CD8-positive, alpha-beta memory T cell (primary cell): ENCODE measurements around the gene LCLAT1. TPM values are rescaled to one million over a fixed set of nuclear protein-coding genes. Genes with fewer than 3 reads are reported as not detected.

Experiments used
- CTCF ChIA-PET: fragments of 350-600 bp; sonication (Branson Sonifier 250); formaldehyde crosslinking; loops from one replicate; lab custom pipeline; 2021; ENCODE audit warnings: antibody characterized with exemption; lab: Charles Lee
- POLR2A ChIA-PET: fragments of 350-600 bp; sonication (Branson Sonifier 250); formaldehyde crosslinking; loops from one replicate; lab custom pipeline; 2021; ENCODE audit warnings: antibody characterized with exemption; lab: Charles Lee
- DNase-seq, 5 donors: peaks; one replicate each; pipeline versions ENCODE4 v3.0.0 to v3.0.0-alpha.2; 2020 to 2022; ENCODE audit warnings: mixed read lengths in 1 of 5
- H3K27ac ChIP-seq: one replicate; pipeline ENCODE4 v1.7.0; 2013; ENCODE audit warnings: low read depth, mild to moderate bottlenecking, low read length, moderate library complexity
- H3K27me3 ChIP-seq: 2 replicates; pipeline ENCODE4 v1.7.0; 2013; ENCODE audit warnings: low read length, mild to moderate bottlenecking; ENCODE audit not compliant: insufficient read depth, poor library complexity, severe bottlenecking
- H3K36me3 ChIP-seq: 2 replicates; pipeline ENCODE4 v1.7.0; 2013; ENCODE audit warnings: mild to moderate bottlenecking, low read length, moderate library complexity; ENCODE audit not compliant: insufficient read depth
- H3K4me1 ChIP-seq: 2 replicates; pipeline ENCODE4 v1.7.0; 2013; ENCODE audit warnings: mild to moderate bottlenecking, low read length, moderate library complexity; ENCODE audit not compliant: insufficient read depth
- H3K4me3 ChIP-seq: 2 replicates; pipeline ENCODE4 v1.7.0; 2013; ENCODE audit warnings: mild to moderate bottlenecking, low read length
- H3K9me3 ChIP-seq: 2 replicates; pipeline ENCODE4 v1.7.0; 2013; ENCODE audit warnings: mild to moderate bottlenecking, low read length
- H3K27ac Mint-ChIP-seq, 8 donors: one replicate each; pipeline ENCODE4 v1.8.0; 2020 to 2021; ENCODE audit warnings: mixed read lengths in 8 of 8, mild to moderate bottlenecking in 6 of 8, inconsistent platforms in 3 of 8, moderate library complexity in 3 of 8
- H3K27me3 Mint-ChIP-seq, 2 donors: one replicate each; pipeline ENCODE4 v1.8.0; 2020 to 2021; ENCODE audit warnings: mixed read lengths in 2 of 2, mild to moderate bottlenecking in 1 of 2, moderate library complexity in 1 of 2
- H3K36me3 Mint-ChIP-seq, 3 donors: one replicate each; pipeline ENCODE4 v1.8.0; 2020 to 2021; ENCODE audit warnings: mixed read lengths in 3 of 3, inconsistent platforms in 1 of 3, mild to moderate bottlenecking in 1 of 3
- H3K4me1 Mint-ChIP-seq, 3 donors: one replicate each; pipeline ENCODE4 v1.8.0; 2020 to 2021; ENCODE audit warnings: mixed read lengths in 3 of 3, inconsistent platforms in 1 of 3, mild to moderate bottlenecking in 1 of 3
- H3K4me3 Mint-ChIP-seq, 7 donors: one replicate each; pipeline ENCODE4 v1.8.0; 2020 to 2021; ENCODE audit warnings: mixed read lengths in 7 of 7, mild to moderate bottlenecking in 6 of 7, moderate library complexity in 4 of 7, inconsistent platforms in 2 of 7
- H3K9me3 Mint-ChIP-seq, 5 donors: one replicate each; pipeline ENCODE4 v1.8.0; 2020 to 2022; ENCODE audit warnings: mixed read lengths in 5 of 5, mild to moderate bottlenecking in 3 of 5, moderate library complexity in 2 of 5, inconsistent platforms in 1 of 5
- polyA plus RNA-seq: library from polyadenylated mRNA; unstranded; fragments of 300-500 nt; fragmentation: Illumina TruSeq; gene quantifications from one replicate; pipeline ENCODE4 v1.2.3, GENCODE V29; 2021
- total RNA-seq, 2 experiments: library from RNA; stranded (reverse); gene quantifications; one replicate each; pipeline ENCODE4 v1.2.3, GENCODE V29; 2021

The LCLAT1 gene
- total and polyA plus RNA-seq, 3 experiments from 2014 or later: 18.0 to 31.0 (median 29.9) TPM

DNA sequence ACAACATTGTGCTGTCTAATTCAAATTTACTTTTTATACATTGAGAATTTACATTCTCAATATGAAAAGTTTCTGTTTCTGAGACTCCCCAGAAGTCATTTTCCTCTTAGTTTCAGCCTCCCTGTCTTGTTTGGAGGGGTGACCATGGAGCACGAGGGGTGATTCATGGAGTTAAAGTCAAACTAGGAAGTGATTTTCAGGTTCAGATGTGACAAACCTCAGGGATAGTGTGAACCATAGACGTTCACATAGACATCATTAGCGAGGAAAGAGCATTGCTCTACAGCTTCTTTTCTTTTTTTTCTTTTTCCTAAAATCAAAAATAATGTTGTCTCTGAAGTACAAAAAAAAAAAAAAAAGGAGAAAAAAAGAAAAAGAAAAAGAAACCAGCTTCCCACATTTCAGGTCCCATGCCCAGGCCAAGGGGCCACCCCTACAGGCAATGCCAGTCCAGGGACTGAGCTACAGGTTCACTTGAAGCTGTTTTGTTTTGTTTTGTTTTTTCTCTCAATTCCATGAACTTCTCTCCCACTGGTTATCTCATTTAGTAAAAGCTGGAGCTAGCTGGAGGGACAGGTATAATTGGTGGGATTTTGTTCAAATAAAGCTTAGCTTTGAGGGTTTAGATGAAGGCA is 18.1 kb upstream of the LCLAT1 start:
- no peak for DNase-seq
- no peaks in the 10 kb centered on the region for H3K27me3 Mint-ChIP-seq
- Histone ChIP-seq H3K27me3 (no peaks in the 10 kb centered on the region), H3K4me3 (peak overlapping the region; percentile 21), H3K4me1 (peaks cover 37% of the 10 kb centered on the region), H3K36me3 (no peaks in the 10 kb centered on the region), H3K9me3 (no peaks in the 10 kb centered on the region), H3K27ac (no peak overlapping the region)
- H3K36me3 Mint-ChIP-seq: peaks cover 0 to 3% (median 0%) of the 10 kb centered on the region in 3 donors
- H3K4me1 Mint-ChIP-seq: peaks cover 5 to 26% (median 9%) of the 10 kb centered on the region in 3 donors
- peak overlapping the region in 1 of 7 donors; percentile 20 for H3K4me3 Mint-ChIP-seq
- CTCF ChIA-PET: interaction anchor here (0.7 to 1.5 kb wide), 2 partner anchors 16 to 167 kb away, joined by 3 read pairs; no protein-coding TSS in a partner anchor
- H3K9me3 Mint-ChIP-seq: no peaks in the 10 kb centered on the region
- POLR2A ChIA-PET: no interaction called here
- peak overlapping the region in 4 of 8 donors; percentile 13 to 63 (median 42) for H3K27ac Mint-ChIP-seq

DNA sequence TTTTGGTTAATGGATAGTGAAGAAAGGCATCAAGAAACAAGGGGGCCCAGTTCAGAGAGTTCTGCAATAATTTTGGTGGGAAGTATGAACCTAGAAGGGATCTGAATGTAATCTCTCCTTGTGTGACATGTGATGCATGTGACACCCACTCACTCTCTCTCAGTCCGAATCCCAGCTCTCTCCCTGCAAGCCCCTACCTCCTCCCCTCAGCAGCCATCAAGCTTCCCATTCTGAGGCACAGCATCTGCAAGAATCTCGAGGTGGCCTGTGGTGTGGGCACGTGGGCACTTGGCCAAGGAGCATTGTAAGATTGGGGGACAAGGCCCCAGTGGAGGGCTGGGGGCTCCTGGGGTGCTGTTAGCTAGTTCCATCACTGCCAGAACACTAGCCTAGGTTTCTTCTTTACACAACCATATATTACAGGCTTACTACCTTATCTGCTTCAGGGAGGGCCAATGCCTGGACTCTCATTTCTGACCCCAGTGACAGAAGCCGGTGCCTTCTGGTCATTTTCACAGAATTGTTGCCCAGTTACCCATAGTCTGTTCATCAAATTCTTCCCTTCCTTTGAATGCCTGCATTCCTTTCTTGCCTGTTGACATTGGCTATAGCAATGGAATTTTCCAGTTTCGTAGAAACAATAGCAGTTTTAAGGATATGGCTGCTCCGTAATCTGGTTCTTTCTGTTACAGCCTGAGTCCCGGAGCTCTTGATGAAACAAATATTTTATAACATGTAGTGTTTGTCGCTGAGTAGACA is 13.3 kb upstream of the LCLAT1 start:
- Mint-ChIP-seq H3K9me3 (no peaks in the 10 kb centered on the region), H3K27ac (peak overlapping the region in 2 of 8 donors; percentile 57 to 63), H3K36me3 (peaks cover 0 to 3% (median 0%) of the 10 kb centered on the region in 3 donors), H3K4me1 (peaks cover 0 to 1% (median 0%) of the 10 kb centered on the region in 3 donors), H3K4me3 (no peak overlapping the region), H3K27me3 (no peaks in the 10 kb centered on the region)
- Histone ChIP-seq H3K4me1 (peaks cover 5% of the 10 kb centered on the region), H3K27ac (no peak overlapping the region), H3K36me3 (no peaks in the 10 kb centered on the region), H3K27me3 (no peaks in the 10 kb centered on the region), H3K4me3 (no peak overlapping the region), H3K9me3 (no peaks in the 10 kb centered on the region)
- POLR2A ChIA-PET: interaction anchor here (0.5 kb wide), 1 partner anchor 203 kb away, joined by 4 read pairs; the partner anchor contains the start of gene LBH
- CTCF ChIA-PET: interaction anchor here (1.3 kb wide), 1 partner anchor 99 kb away, joined by 5 read pairs; no protein-coding TSS in a partner anchor
- no peak for DNase-seq

DNA sequence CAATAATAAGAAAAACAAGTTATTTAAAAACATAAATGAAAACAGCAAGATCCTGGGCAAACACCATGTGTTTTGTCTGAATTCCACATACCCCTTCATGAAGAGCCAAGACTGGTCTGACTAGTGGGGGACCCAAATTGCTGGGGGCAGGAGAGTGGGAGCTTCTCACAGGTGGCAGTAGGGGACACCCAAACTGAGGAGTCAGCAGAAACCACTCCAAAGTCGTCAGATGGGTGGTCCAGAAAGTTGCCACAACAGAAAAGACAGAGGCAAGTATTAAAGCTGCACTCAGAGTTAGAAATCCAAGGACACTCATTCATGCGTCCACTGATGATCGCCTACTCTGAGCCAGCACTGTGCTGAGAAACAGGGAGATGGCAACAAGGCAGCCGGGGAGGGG is 12.3 kb upstream of the LCLAT1 start:
- no peaks in the 10 kb centered on the region for H3K4me1 Mint-ChIP-seq
- H3K4me3 ChIP-seq: no peak overlapping the region
- POLR2A ChIA-PET: no interaction called here

DNA sequence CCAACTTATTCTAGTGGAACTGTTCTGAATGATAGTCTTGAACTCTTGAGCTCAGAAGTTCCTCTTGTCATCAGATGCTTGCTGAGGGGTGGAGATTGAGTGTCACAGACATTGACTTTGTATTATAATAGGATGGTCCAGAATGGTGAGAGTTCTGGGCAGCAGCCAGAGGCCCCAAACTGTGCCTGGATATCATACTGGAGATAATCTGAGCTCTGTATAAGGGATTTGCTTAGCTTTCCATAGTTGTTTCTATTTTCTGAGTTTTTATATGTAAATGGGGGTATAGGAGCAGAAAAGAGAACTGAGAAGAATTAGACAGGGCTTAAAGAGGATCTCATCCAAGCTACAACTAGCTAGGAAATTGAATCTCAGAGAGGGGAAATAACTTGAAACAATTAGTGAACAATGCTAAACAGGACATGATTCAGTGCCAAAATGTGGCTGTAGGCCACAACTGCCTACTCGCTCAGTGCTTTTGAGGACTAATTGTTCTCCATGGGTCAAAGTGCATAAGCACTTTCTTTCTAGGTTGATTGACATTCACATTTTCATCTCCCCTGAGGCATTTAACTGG is 10.1 kb upstream of the LCLAT1 start:
- no peaks in the 10 kb centered on the region for H3K9me3 Mint-ChIP-seq
- peak overlapping the region in 3 of 8 donors; percentile 4 to 85 (median 12) for H3K27ac Mint-ChIP-seq
- no peak for DNase-seq
- no peak overlapping the region for H3K27ac ChIP-seq
- no peaks in the 10 kb centered on the region for H3K36me3 ChIP-seq
- peaks cover 0 to 2% (median 0%) of the 10 kb centered on the region in 3 donors for H3K36me3 Mint-ChIP-seq
- H3K4me1 Mint-ChIP-seq: no peaks in the 10 kb centered on the region
- no peak overlapping the region for H3K4me3 ChIP-seq
- CTCF ChIA-PET: interaction anchor here (0.9 kb wide), 1 partner anchor 10 kb away, joined by 3 read pairs; the partner anchor contains the start of gene LCLAT1
- peaks cover 8% of the 10 kb centered on the region for H3K4me1 ChIP-seq
- POLR2A ChIA-PET: interaction anchor here (0.6 kb wide), 1 partner anchor 1361 kb away, joined by 5 read pairs; no protein-coding TSS in a partner anchor
- H3K27me3 Mint-ChIP-seq: no peaks in the 10 kb centered on the region
- H3K27me3 ChIP-seq: no peaks in the 10 kb centered on the region
- H3K9me3 ChIP-seq: no peaks in the 10 kb centered on the region
- no peak overlapping the region for H3K4me3 Mint-ChIP-seq

More for the DNA sequence above, 12.3 kb upstream of the LCLAT1 start:
- no peak for DNase-seq
- Mint-ChIP-seq H3K27ac (peak overlapping the region in 1 of 8 donors; percentile 7), H3K27me3 (no peaks in the 10 kb centered on the region), H3K36me3 (peaks cover 0 to 3% (median 0%) of the 10 kb centered on the region in 3 donors), H3K4me3 (no peak overlapping the region), H3K9me3 (no peaks in the 10 kb centered on the region)
- Histone ChIP-seq H3K27ac (no peak overlapping the region), H3K4me1 (peaks cover 6% of the 10 kb centered on the region), H3K9me3 (no peaks in the 10 kb centered on the region), H3K36me3 (no peaks in the 10 kb centered on the region), H3K27me3 (no peaks in the 10 kb centered on the region)
- CTCF ChIA-PET: no interaction called here

DNA sequence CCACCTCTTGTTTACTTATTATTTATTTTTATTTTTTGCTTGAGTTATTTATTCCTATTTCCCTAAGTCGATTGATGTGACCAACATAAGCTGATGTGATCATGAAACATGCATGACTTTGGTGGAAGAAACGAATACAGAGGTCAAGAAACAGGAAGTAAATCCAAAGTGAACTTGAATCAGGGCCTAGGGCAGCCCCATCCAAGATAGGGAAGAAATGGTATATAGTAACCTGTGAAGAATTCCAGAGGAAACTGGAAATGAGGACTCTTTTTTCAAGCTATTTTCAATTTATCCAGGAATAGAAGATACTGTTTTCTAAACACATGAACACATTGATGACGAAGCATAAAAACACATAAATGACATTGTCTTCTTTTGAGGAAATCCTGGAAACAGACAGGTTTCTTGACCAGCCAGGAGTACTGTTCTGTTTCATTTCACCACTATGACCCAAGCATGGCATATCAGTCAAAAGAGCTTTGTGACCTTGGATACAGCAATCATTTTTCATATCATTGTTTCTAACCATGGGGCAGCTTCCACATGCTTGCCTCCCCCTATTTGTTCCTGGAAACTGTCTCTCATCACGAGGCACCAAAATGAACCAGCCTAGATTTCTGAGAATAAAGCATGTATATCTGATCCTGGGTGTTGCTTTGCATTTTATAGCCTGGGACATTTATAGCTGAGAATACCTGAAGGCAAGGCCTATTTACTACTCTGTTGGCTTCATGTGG is 9.1 kb upstream of the LCLAT1 start:
- POLR2A ChIA-PET: no interaction called here
- no peaks in the 10 kb centered on the region for H3K27me3 ChIP-seq
- H3K27me3 Mint-ChIP-seq: no peaks in the 10 kb centered on the region

DNA sequence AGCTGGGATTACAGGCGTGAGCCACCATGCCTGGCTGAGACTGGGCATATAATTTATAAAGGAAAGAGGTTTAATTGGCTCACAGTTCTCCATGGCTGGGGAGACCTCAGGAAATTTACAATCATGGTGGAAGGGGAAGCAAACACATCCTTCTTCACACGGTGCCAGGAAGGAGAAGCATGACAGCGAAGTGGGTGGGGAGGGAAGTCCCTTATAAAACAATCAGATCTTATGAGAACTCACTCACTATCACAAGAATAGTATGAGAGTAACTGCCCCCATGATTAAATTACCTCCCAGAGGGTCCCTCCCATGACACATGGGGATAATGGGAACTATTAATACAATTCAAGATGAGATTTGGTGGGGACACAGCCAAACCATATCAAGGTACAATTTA is 7.8 kb upstream of the LCLAT1 start:
- H3K27ac Mint-ChIP-seq: no peak overlapping the region
- H3K4me1 Mint-ChIP-seq: no peaks in the 10 kb centered on the region
- ChIA-PET POLR2A (no interaction called here), CTCF (no interaction called here)
- H3K4me3 Mint-ChIP-seq: no peak overlapping the region
- no peak overlapping the region for H3K27ac ChIP-seq
- no peaks in the 10 kb centered on the region for H3K36me3 ChIP-seq
- H3K9me3 Mint-ChIP-seq: no peaks in the 10 kb centered on the region
- no peaks in the 10 kb centered on the region for H3K27me3 Mint-ChIP-seq
- peaks cover 8% of the 10 kb centered on the region for H3K4me1 ChIP-seq
- no peak overlapping the region for H3K4me3 ChIP-seq
- no peaks in the 10 kb centered on the region for H3K36me3 Mint-ChIP-seq
- H3K27me3 ChIP-seq: no peaks in the 10 kb centered on the region
- no peak for DNase-seq
- H3K9me3 ChIP-seq: no peaks in the 10 kb centered on the region

More for the DNA sequence above, 9.1 kb upstream of the LCLAT1 start:
- no peaks in the 10 kb centered on the region for H3K9me3 ChIP-seq
- H3K36me3 ChIP-seq: no peaks in the 10 kb centered on the region
- no peaks in the 10 kb centered on the region for H3K36me3 Mint-ChIP-seq
- peaks cover 8% of the 10 kb centered on the region for H3K4me1 ChIP-seq
- DNase-seq: no peak
- no peak overlapping the region for H3K4me3 ChIP-seq
- H3K27ac Mint-ChIP-seq: no peak overlapping the region
- no peaks in the 10 kb centered on the region for H3K4me1 Mint-ChIP-seq
- H3K27ac ChIP-seq: no peak overlapping the region
- CTCF ChIA-PET: interaction anchor here (0.9 kb wide), 1 partner anchor 227 kb away, joined by 3 read pairs; no protein-coding TSS in a partner anchor
- no peak overlapping the region for H3K4me3 Mint-ChIP-seq
- H3K9me3 Mint-ChIP-seq: no peaks in the 10 kb centered on the region

DNA sequence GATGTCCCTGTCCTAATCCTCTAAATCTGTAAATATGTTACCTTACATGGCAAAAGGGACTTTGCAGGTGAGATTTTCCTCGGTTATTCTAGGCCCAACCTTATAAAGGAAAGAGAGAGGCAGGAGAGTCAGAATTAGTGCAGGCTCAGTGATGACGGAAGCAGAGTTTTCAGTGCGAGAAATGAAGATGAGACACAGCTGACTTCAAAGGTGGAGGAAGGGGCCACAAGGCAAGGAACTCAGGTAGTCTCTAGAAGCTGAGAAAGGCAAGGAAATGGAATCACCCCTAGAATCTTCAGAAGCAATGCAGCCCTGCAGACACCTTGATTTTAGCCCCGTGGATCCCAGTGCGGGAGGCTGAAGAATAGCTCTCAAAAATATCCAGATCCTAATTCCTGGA is 7.2 kb upstream of the LCLAT1 start:
- CTCF ChIA-PET: no interaction called here
- Mint-ChIP-seq H3K4me1 (no peaks in the 10 kb centered on the region), H3K36me3 (no peaks in the 10 kb centered on the region), H3K9me3 (no peaks in the 10 kb centered on the region), H3K27me3 (no peaks in the 10 kb centered on the region), H3K27ac (no peak overlapping the region), H3K4me3 (no peak overlapping the region)
- H3K4me3 ChIP-seq: no peak overlapping the region
- no peak overlapping the region for H3K27ac ChIP-seq
- H3K27me3 ChIP-seq: no peaks in the 10 kb centered on the region
- POLR2A ChIA-PET: no interaction called here
- H3K36me3 ChIP-seq: no peaks in the 10 kb centered on the region
- peak in 1 of 5 donors; percentile 51 for DNase-seq
- peaks cover 8% of the 10 kb centered on the region for H3K4me1 ChIP-seq
- no peaks in the 10 kb centered on the region for H3K9me3 ChIP-seq
